SK-N-SH (cell line): Measurements from ENCODE around the gene C1QTNF5. TPM values are rescaled to one million over a fixed set of nuclear protein-coding genes. Genes with fewer than 3 reads are reported as not detected.

Source experiments
- CTCF ChIA-PET: fragments of 300-600, 350-600 bp; formaldehyde crosslinking; extraction: SDS; loops from one replicate; lab custom pipeline; 2021; lab: Yijun Ruan, JAX
- POLR2A ChIA-PET: fragments of 350-600 bp; sonication (Branson Sonifier 250); formaldehyde crosslinking; extraction: SDS; loops from one replicate; lab custom pipeline; 2020; ENCODE audit warnings: antibody characterized with exemption, inconsistent platforms; lab: Yijun Ruan, JAX
- DNase-seq: peaks from one replicate; pipeline ENCODE4 v3.0.0; 2012
- H2AFZ ChIP-seq: fragments of 200-600 bp; sonication (generic); 2 replicates; pipeline ENCODE4 v1.8.1; 2016; ENCODE audit warnings: antibody characterized with exemption, mild to moderate bottlenecking, low read depth
- H3F3A ChIP-seq: fragments of 200-600 bp; sonication (generic); replicated peaks from 2 replicates; pipeline ENCODE3; 2016; ENCODE audit warnings: antibody characterized with exemption, mild to moderate bottlenecking; ENCODE audit not compliant: insufficient read depth
- H3K27ac ChIP-seq, 2 experiments: fragments of 200-500 bp in 1 of 2; fragments of 200-600 bp in 1 of 2; sonication (Bioruptor generic) in 1 of 2; sonication (generic), shearing (Covaris generic) in 1 of 2; 2 replicates each; pipeline versions ENCODE4 v1.5.1 to v1.6.1; 2014 to 2016; ENCODE audit warnings: low read depth in 2 of 2, inconsistent platforms in 1 of 2, low read length in 1 of 2, mild to moderate bottlenecking in 1 of 2, mixed read lengths in 1 of 2
- H3K27me3 ChIP-seq: fragments of 200-600 bp; sonication (generic), shearing (Covaris generic); 2 replicates; pipeline ENCODE4 v1.6.1; 2016; ENCODE audit warnings: mixed run types; ENCODE audit not compliant: insufficient read depth
- H3K36me3 ChIP-seq, 2 experiments: fragments of 200-500 bp in 1 of 2; fragments of 200-600 bp in 1 of 2; sonication (Bioruptor generic) in 1 of 2; sonication (generic) in 1 of 2; replicated peaks in 1 of 2; 2 replicates each; pipeline versions ENCODE3 to v1.5.1; 2014 to 2016; ENCODE audit warnings: low read length in 1 of 2, mild to moderate bottlenecking in 1 of 2; ENCODE audit not compliant: insufficient read depth in 2 of 2, control insufficient read depth in 1 of 2
- H3K4me1 ChIP-seq, 2 experiments: fragments of 200-500 bp in 1 of 2; fragments of 200-600 bp in 1 of 2; sonication (Bioruptor generic) in 1 of 2; sonication (generic), shearing (Covaris generic) in 1 of 2; 2 replicates each; pipeline versions ENCODE4 v1.5.1 to v1.6.1; 2014 to 2016; ENCODE audit warnings: low read depth in 1 of 2, low read length in 1 of 2, mixed run types in 1 of 2; ENCODE audit not compliant: insufficient read depth in 2 of 2, control insufficient read depth in 1 of 2
- H3K4me2 ChIP-seq: fragments of 200-600 bp; sonication (generic), shearing (Covaris generic); 2 replicates; pipeline ENCODE4 v1.6.1; 2017; ENCODE audit warnings: mixed run types
- H3K4me3 ChIP-seq, 2 experiments: fragments of 200-500 bp in 1 of 2; fragments of 200-600 bp in 1 of 2; sonication (Bioruptor generic) in 1 of 2; sonication (generic), shearing (Covaris generic) in 1 of 2; 2 replicates each; pipeline versions ENCODE4 v1.5.1 to v1.8.1; 2014 to 2016; ENCODE audit warnings: low read depth in 2 of 2, inconsistent platforms in 1 of 2, low read length in 1 of 2, mild to moderate bottlenecking in 1 of 2, mixed read lengths in 1 of 2, moderate library complexity in 1 of 2
- H3K79me2 ChIP-seq: fragments of 200-600 bp; sonication (generic); 2 replicates; pipeline ENCODE4 v1.8.1; 2017; ENCODE audit warnings: mild to moderate bottlenecking; ENCODE audit not compliant: insufficient read depth
- H3K9ac ChIP-seq: fragments of 200-600 bp; sonication (generic); 2 replicates; pipeline ENCODE4 v1.6.1; 2017; ENCODE audit warnings: mixed run types
- H3K9me2 ChIP-seq: fragments of 200-600 bp; sonication (generic); 2 replicates; pipeline ENCODE4 v1.6.1; 2017; ENCODE audit warnings: mixed run types
- H3K9me3 ChIP-seq: fragments of 200-600 bp; sonication (generic); 2 replicates; pipeline ENCODE4 v1.6.1; 2017; ENCODE audit warnings: mixed run types, mild to moderate bottlenecking, moderate library complexity
- H4K20me1 ChIP-seq: fragments of 200-600 bp; sonication (generic); 2 replicates; pipeline ENCODE4 v1.6.1; 2017; ENCODE audit warnings: mild to moderate bottlenecking, mixed run types; ENCODE audit not compliant: insufficient read depth
- FOXM1 ChIP-seq: IDR thresholded peaks from 2 replicates; pipeline ENCODE4 v1.4.0; 2012; ENCODE audit warnings: low read depth, mild to moderate bottlenecking
- MEF2A ChIP-seq: IDR thresholded peaks from 2 replicates; pipeline ENCODE4 v1.4.0; 2012; ENCODE audit warnings: low read depth, borderline replicate concordance
- RFX5 ChIP-seq: IDR thresholded peaks from 2 replicates; pipeline ENCODE4 v1.6.1; 2012; ENCODE audit warnings: mild to moderate bottlenecking, improper control_type of control experiment, low read length
- TEAD4 ChIP-seq: IDR thresholded peaks from 2 replicates; pipeline ENCODE4 v1.4.0; 2012; ENCODE audit warnings: mild to moderate bottlenecking, borderline replicate concordance; ENCODE audit not compliant: insufficient read depth
- WGBS: methylation state at CpG from one replicate; pipeline ENCODE4 v1.1.6; 2017; ENCODE audit warnings: low lambda C conversion rate; 5-methylcytosine and 5-hydroxymethylcytosine counted together
- polyA plus RNA-seq, 3 experiments: library from polyadenylated mRNA; depleted of rRNA; stranded (reverse); fragments of >200 nt; gene quantifications; 2 replicates each; pipeline ENCODE4 v1.2.3, GENCODE V29; 2012
- TF ChIP-seq, protein P1 (sequence below): IDR thresholded peaks from 2 replicates; pipeline ENCODE4; 2012
- TF ChIP-seq, protein P2 (sequence below): IDR thresholded peaks from 2 replicates; pipeline ENCODE4 v1.4.0; 2012; ENCODE audit warnings: low read depth, borderline replicate concordance

The C1QTNF5 gene
- polyA plus RNA-seq, 1 of the 3 experiments (the other 2 are of a cell fraction): 0.71 TPM

DNA sequence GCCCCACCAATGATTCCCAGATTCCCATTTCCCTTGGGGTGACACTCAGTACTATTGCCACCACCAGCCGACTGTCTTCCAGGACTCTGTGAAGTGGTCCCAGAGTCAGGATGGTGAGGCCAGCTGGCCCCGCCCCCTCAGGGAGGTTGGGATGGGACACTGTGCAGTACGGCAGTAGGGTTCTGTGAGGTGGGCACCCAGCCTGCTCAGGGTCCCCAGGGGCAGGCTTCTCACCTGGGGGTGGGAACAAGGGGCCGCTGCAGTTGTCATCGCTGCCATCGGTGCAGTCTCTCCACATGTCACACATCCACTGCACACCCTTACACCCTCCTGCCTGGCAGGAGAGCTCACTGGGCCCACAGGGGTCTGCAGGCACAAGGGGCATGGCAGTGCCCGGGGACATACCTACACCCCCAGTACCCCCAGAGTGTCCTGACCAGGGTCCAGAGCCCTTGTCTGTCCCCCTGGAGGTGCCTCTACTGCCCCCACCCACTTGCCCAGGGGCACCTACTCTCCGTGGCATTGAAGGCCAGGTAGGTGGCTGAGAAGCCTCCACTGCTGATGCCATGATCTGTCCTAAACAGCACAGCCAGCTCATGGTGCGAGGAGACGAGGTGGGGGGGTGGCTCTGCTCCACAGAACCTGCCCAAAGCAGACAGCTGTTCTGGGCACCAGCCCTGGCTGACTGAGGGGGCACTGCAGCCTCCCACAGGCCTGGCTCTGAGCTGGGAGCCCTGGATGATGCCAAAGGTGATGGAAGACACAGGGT is 1.9 kb upstream of the C1QTNF5 start:
- H2AFZ ChIP-seq: no peak overlapping the region
- no peaks in the 10 kb centered on the region for H4K20me1 ChIP-seq
- TF ChIP-seq TEAD4: no peak
- TF ChIP-seq FOXM1: no peak
- no peak for TF ChIP-seq MEF2A
- TF ChIP-seq, protein P1, sequence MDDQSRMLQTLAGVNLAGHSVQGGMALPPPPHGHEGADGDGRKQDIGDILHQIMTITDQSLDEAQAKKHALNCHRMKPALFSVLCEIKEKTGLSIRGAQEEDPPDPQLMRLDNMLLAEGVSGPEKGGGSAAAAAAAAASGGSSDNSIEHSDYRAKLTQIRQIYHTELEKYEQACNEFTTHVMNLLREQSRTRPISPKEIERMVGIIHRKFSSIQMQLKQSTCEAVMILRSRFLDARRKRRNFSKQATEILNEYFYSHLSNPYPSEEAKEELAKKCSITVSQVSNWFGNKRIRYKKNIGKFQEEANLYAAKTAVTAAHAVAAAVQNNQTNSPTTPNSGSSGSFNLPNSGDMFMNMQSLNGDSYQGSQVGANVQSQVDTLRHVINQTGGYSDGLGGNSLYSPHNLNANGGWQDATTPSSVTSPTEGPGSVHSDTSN: no peak
- TF ChIP-seq, all 33 proteins: peak for 0
- peaks cover 10 to 23% of the 10 kb centered on the region in 2 experiments; a peak in 3 of 4 replicates for H3K4me1 ChIP-seq
- no peaks in the 10 kb centered on the region; the same call in 1 of the 2 replicates for H3K79me2 ChIP-seq
- H3K9ac ChIP-seq: no peak overlapping the region
- no peak overlapping the region for H3K4me2 ChIP-seq
- no peaks in the 10 kb centered on the region for H3K9me3 ChIP-seq
- H3K27me3 ChIP-seq: no peaks in the 10 kb centered on the region; the same call in 1 of the 2 replicates
- POLR2A ChIA-PET: no interaction called here
- no peaks in the 10 kb centered on the region for H3K36me3 ChIP-seq
- H3F3A ChIP-seq: peaks cover 6% of the 10 kb centered on the region
- no peaks in the 10 kb centered on the region for H3K9me2 ChIP-seq
- WGBS: 81% methylated on average over 5 of the region's 10 CpGs
- DNase-seq: no peak
- no peak overlapping the region for H3K4me3 ChIP-seq
- H3K27ac ChIP-seq: no peak overlapping the region
- CTCF ChIA-PET: interaction anchor here (0.7 to 8.6 kb wide), 6 partner anchors 15 to 226 kb away, joined by 3 to 191 read pairs (median 46); partner anchors contain the start of gene USP2

DNA sequence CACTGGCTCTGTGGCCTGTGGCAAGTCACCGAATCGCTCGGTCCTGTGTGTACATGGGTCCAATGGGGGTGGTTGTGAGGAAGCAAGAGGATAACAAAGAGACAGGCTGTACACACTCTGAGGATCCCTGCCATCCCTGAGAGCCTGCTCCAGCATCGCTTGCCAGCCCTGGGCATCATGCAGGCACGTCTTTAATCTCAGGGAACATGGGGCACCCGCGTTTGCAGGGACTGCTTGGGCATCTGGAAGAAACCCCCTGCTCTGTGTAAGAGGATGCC is 1.3 kb upstream of the C1QTNF5 start:
- H3K4me2 ChIP-seq: no peak overlapping the region
- peaks cover 6% of the 10 kb centered on the region; the same call in 1 of the 2 replicates for H3K79me2 ChIP-seq
- peaks cover 0 to 3% of the 10 kb centered on the region in 2 experiments for H3K36me3 ChIP-seq
- ChIA-PET POLR2A (no interaction called here), CTCF (interaction anchor here (0.7 to 8.6 kb wide), 5 partner anchors 15 to 226 kb away, joined by 3 to 191 read pairs (median 90); no protein-coding TSS in a partner anchor)
- TF ChIP-seq, protein P2, sequence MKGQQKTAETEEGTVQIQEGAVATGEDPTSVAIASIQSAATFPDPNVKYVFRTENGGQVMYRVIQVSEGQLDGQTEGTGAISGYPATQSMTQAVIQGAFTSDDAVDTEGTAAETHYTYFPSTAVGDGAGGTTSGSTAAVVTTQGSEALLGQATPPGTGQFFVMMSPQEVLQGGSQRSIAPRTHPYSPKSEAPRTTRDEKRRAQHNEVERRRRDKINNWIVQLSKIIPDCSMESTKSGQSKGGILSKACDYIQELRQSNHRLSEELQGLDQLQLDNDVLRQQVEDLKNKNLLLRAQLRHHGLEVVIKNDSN: no peak
- TF ChIP-seq RFX5: no peak
- no peaks in the 10 kb centered on the region for H3K27me3 ChIP-seq
- no peaks in the 10 kb centered on the region for H3K9me2 ChIP-seq
- peaks cover 6% of the 10 kb centered on the region for H3F3A ChIP-seq
- H3K4me1 ChIP-seq: peaks cover 16 to 28% of the 10 kb centered on the region in 2 experiments; a peak in 3 of 4 replicates
- no peak overlapping the region for H3K9ac ChIP-seq
- WGBS: 89% methylated on average over 3 of the region's 7 CpGs
- DNase-seq: no peak
- H4K20me1 ChIP-seq: no peaks in the 10 kb centered on the region
- no peak overlapping the region for H3K27ac ChIP-seq
- H2AFZ ChIP-seq: no peak overlapping the region
- no peak overlapping the region for H3K4me3 ChIP-seq
- no peaks in the 10 kb centered on the region for H3K9me3 ChIP-seq
